DND-41 (cell line): ENCODE data around the gene HOMER1.

Source experiments
- ATAC-seq: fragments of 200-7000 bp; cut with Tn5 transposase; 3 replicates; pipeline ENCODE4 v1.9.1; 2021; ENCODE audit warnings: low read depth; ENCODE audit not compliant: insufficient read depth
- DNase-seq: peaks from one replicate; pipeline ENCODE4 v3.0.0-alpha.2; 2020
- H2AFZ ChIP-seq: 2 replicates; pipeline ENCODE4 v1.6.0; 2012; ENCODE audit warnings: low read depth, low read length
- H3K27ac ChIP-seq: 2 replicates; pipeline ENCODE4 v1.5.1; 2012; ENCODE audit warnings: low read length, inconsistent platforms
- H3K27me3 ChIP-seq: fragments of 200-600 bp; sonication (generic); 2 replicates; pipeline ENCODE4 v1.6.0; 2012; ENCODE audit warnings: low read length, mild to moderate bottlenecking, inconsistent platforms; ENCODE audit not compliant: insufficient read depth, poor library complexity
- H3K36me3 ChIP-seq: 2 replicates; pipeline ENCODE4 v1.5.1; 2012; ENCODE audit warnings: low read length, inconsistent platforms; ENCODE audit not compliant: insufficient read depth
- H3K4me1 ChIP-seq: 2 replicates; pipeline ENCODE4 v1.5.1; 2012; ENCODE audit warnings: mild to moderate bottlenecking, low read length; ENCODE audit not compliant: insufficient read depth
- H3K4me2 ChIP-seq: 2 replicates; pipeline ENCODE4 v1.6.0; 2012; ENCODE audit warnings: mild to moderate bottlenecking, moderate library complexity, low read length, inconsistent platforms; ENCODE audit not compliant: insufficient read depth
- H3K4me3 ChIP-seq, 2 experiments: fragments of 200-600 bp in 1 of 2; shearing (Covaris generic) in 1 of 2; 2 replicates each; pipeline ENCODE4 v1.5.1; 2012 to 2016; ENCODE audit warnings: inconsistent platforms in 2 of 2, low read length in 2 of 2, mild to moderate bottlenecking in 2 of 2, low read depth in 1 of 2, moderate library complexity in 1 of 2
- H3K79me2 ChIP-seq: 2 replicates; pipeline ENCODE4 v1.6.0; 2012; ENCODE audit warnings: low read length, inconsistent platforms; ENCODE audit not compliant: insufficient read depth
- H3K9ac ChIP-seq: 2 replicates; pipeline ENCODE4 v1.6.0; 2012; ENCODE audit warnings: low read depth, mild to moderate bottlenecking, inconsistent platforms, low read length, moderate library complexity
- H3K9me3 ChIP-seq: 2 replicates; pipeline ENCODE4 v1.5.1; 2012; ENCODE audit warnings: low read length, moderate library complexity, mild to moderate bottlenecking, inconsistent platforms; ENCODE audit not compliant: insufficient read depth, severe bottlenecking
- H4K20me1 ChIP-seq: 2 replicates; pipeline ENCODE4 v1.6.0; 2012; ENCODE audit warnings: low read length; ENCODE audit not compliant: insufficient read depth
- EZH2 ChIP-seq: IDR thresholded peaks from 3 replicates; pipeline ENCODE4 v1.6.1; 2012; ENCODE audit warnings: borderline replicate concordance, low read depth, mild to moderate bottlenecking, moderate library complexity, low read length, inconsistent platforms; ENCODE audit not compliant: severe bottlenecking
- TF ChIP-seq, protein P1 (sequence below): IDR thresholded peaks from 2 replicates; pipeline ENCODE4 v1.5.1; 2012; ENCODE audit warnings: borderline replicate concordance, low read length, moderate library complexity, mild to moderate bottlenecking; ENCODE audit not compliant: poor library complexity, severe bottlenecking; ENCODE audit errors: extremely low read depth

Gene HOMER1

DNA sequence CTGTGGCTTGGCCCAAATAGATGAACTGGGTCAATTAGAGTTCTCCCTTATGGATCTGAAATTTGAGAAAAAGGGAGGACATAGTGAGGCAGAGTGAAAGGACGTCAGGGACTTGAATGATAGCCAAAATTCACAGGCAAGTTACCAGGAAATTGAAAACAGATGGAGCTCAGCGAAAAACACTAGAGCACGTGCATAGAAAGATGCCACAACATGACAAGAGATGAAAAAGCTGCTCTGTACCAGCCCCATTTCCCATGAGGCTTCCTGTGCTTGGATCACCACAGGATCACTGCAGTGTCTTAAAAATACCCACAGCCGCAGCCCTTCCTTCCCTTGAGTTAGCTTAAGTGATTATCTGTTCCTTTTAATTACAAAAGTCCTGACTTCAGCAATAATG is 39.0 kb upstream of the HOMER1 start:
- peak overlapping the region; percentile 21; the same call in 1 of the 2 replicates for H2AFZ ChIP-seq
- H3K27me3 ChIP-seq: no peaks in the 10 kb centered on the region
- H3K9ac ChIP-seq: no peak overlapping the region
- no peak overlapping the region for H3K4me3 ChIP-seq
- TF ChIP-seq EZH2: no peak
- TF ChIP-seq, protein P1, sequence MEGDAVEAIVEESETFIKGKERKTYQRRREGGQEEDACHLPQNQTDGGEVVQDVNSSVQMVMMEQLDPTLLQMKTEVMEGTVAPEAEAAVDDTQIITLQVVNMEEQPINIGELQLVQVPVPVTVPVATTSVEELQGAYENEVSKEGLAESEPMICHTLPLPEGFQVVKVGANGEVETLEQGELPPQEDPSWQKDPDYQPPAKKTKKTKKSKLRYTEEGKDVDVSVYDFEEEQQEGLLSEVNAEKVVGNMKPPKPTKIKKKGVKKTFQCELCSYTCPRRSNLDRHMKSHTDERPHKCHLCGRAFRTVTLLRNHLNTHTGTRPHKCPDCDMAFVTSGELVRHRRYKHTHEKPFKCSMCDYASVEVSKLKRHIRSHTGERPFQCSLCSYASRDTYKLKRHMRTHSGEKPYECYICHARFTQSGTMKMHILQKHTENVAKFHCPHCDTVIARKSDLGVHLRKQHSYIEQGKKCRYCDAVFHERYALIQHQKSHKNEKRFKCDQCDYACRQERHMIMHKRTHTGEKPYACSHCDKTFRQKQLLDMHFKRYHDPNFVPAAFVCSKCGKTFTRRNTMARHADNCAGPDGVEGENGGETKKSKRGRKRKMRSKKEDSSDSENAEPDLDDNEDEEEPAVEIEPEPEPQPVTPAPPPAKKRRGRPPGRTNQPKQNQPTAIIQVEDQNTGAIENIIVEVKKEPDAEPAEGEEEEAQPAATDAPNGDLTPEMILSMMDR: no peak
- H3K27ac ChIP-seq: peak overlapping the region; percentile 12; the same call in 1 of the 2 replicates
- H4K20me1 ChIP-seq: no peaks in the 10 kb centered on the region
- DNase-seq (peak; percentile 74), ATAC-seq (peak; percentile 99)
- peaks cover 20% of the 10 kb centered on the region for H3K4me1 ChIP-seq
- no peaks in the 10 kb centered on the region for H3K79me2 ChIP-seq
- no peaks in the 10 kb centered on the region for H3K36me3 ChIP-seq
- no peaks in the 10 kb centered on the region for H3K9me3 ChIP-seq
- peak overlapping the region; percentile 23 for H3K4me2 ChIP-seq

DNA sequence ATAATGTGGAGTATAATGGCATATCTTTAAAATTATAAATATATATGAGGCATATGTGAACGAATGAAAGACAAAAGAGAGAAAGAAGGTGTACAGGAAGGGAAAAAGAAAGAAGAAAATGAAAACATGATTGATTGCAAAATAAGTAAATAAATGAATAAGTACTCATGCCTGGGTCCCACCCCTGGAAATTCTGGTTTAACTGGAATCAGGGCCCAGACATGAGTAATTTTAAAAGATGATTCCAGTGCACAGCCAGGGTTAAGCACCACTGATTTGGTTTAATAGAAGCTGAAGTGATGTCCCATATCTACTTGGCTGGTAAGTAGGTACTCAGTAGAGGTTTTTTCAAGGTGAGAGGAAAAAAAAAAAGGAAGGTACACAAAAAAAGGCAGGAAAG is 34.0 kb upstream of the HOMER1 start:
- no peak overlapping the region for H2AFZ ChIP-seq
- TF ChIP-seq, protein P1: no peak
- no peak for TF ChIP-seq EZH2
- H4K20me1 ChIP-seq: no peaks in the 10 kb centered on the region
- ATAC-seq: no peak
- H3K36me3 ChIP-seq: no peaks in the 10 kb centered on the region
- H3K4me1 ChIP-seq: peaks cover 6% of the 10 kb centered on the region
- H3K4me3 ChIP-seq: no peak overlapping the region
- H3K4me2 ChIP-seq: no peak overlapping the region
- H3K27me3 ChIP-seq: no peaks in the 10 kb centered on the region
- no peak for DNase-seq
- H3K27ac ChIP-seq: no peak overlapping the region
- H3K79me2 ChIP-seq: no peaks in the 10 kb centered on the region
- no peaks in the 10 kb centered on the region for H3K9me3 ChIP-seq
- H3K9ac ChIP-seq: no peak overlapping the region

DNA sequence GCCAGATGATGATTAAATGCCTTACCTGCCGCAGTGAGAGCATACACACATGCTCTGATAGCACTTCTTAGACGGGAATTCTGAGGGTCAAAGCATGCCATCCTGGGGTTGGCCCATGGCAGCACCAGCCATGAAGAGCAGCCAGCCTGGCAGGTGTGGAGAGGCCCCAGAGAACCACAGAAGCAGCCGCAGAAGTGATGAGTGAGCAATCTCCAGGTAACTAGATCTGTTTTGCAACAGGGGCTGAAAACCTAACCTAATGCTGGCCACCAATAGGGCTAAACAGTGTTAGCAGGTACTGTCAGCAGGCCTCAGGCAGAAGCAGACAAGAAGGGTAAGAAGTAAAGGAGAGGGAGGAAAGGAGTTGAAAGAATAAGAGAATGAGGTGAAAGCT is 33.5 kb upstream of the HOMER1 start:
- Histone ChIP-seq H3K27me3 (no peaks in the 10 kb centered on the region), H3K4me3 (no peak overlapping the region), H2AFZ (no peak overlapping the region), H3K9ac (no peak overlapping the region), H3K79me2 (no peaks in the 10 kb centered on the region), H3K4me1 (peaks cover under 1% of the 10 kb centered on the region; the same call in 1 of the 2 replicates), H4K20me1 (no peaks in the 10 kb centered on the region), H3K4me2 (no peak overlapping the region), H3K36me3 (no peaks in the 10 kb centered on the region), H3K27ac (no peak overlapping the region), H3K9me3 (no peaks in the 10 kb centered on the region)
- no peak for TF ChIP-seq EZH2
- TF ChIP-seq, protein P1: no peak
- DNase-seq (no peak), ATAC-seq (no peak)
